NCI-H524 treated with DMSO at 0.1 percent for 48 hours (cell line): ENCODE measurements around the gene RRAGD.

Experiments
- DNase-seq: peaks from one replicate; lab custom pipeline; 2025; lab: John Stamatoyannopoulos, UW

The RRAGD gene

GRCh38 chr6:89375427-89376267 is 36.4 kb downstream of the RRAGD start:
- DNase-seq = peak; percentile 91

GRCh38 chr6:89372506-89372901 is 39.6 kb downstream of the RRAGD start:
- no peak for DNase-seq

DNA sequence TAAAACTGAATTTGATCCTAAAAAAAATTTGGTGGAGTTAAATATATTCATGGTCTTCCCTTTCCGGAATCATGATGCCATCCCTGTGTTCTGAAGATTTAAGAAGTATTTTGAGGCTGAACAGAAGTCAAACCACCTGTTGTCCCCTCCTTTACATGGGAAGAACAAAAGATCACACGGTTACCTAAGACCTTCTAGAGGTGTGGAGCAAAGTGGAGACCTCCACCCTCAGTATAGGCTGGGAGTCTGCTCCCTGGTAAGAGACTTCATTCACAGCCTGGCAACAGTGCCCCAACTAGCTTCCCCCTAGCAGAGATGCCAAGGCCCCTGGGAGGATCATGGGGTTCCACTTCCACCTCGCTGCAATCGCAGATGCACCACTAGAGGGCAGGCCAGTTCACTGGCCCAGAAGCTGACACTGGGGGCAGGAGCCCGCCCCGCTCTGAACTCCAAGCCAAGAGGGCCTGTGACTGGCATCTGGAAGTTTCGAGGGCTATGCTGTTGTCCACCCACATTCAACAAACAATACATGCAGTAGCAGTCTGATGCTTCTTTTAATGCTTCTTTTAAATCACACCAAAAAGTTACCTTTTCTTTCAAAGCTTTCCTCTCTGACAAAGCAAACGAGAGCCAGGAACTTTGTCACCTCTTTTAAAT is 40.1 kb downstream of the RRAGD start:
- DNase-seq = no peak

DNA sequence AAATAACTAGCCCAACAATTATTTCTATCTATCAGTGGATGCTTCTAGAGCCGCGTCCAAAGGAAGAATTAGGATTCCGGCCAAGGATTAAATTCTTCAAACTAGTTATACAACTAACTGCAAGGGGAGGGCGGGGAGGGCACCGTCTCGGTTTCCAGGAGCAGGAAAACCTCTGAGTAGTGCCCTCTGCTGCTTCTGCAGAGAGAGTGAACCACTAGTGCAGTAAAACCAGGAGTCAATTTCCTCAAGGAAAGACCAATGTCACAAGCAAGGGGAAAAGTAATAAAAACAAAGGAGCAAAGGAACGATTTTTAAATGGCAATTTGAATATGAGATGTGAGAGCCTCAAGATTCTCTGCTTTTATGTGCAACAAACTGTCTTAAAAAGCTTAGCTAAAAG is 43.1 kb downstream of the RRAGD start:
- DNase-seq = no peak

GRCh38 chr6:89368107-89368506 is 44.0 kb downstream of the RRAGD start:
- no peak for DNase-seq

DNA sequence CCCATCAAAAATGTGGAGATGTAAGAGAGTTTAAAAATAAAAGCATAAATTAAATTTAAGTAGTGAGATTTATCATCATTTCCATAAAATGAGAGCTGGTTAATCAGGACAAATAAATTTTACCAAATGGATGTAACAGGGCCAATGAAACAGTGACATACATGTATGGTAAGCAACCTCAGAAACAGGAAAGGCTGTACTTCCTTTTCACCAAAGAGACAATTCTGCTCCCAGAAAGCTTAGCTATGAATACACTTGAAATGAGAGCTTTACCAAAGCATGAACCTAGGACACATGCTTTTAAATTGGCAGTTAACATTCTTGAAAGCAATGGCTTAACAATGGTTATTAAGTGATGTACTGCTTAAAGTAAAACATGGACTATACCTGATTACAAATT is 47.5 kb downstream of the RRAGD start:
- DNase-seq = no peak

DNA sequence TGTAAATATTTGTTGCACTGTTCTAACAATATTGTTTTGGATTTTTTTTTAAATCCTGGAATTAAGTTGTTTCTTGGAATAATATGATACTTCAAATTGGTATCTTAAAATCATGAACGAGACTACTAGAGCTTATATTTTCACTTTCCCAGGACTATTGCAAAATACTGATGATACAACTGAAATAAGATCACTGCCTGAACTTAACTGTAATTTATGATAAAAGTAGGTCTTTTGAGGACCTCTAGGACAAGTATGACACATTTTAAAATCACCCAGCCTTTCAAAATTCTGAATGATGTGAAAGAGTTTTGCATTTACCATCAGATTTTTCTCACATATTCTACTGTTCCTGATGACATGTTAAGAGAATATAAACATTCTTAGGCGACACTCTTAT is 50.9 kb downstream of the RRAGD start:
- DNase-seq = no peak

DNA sequence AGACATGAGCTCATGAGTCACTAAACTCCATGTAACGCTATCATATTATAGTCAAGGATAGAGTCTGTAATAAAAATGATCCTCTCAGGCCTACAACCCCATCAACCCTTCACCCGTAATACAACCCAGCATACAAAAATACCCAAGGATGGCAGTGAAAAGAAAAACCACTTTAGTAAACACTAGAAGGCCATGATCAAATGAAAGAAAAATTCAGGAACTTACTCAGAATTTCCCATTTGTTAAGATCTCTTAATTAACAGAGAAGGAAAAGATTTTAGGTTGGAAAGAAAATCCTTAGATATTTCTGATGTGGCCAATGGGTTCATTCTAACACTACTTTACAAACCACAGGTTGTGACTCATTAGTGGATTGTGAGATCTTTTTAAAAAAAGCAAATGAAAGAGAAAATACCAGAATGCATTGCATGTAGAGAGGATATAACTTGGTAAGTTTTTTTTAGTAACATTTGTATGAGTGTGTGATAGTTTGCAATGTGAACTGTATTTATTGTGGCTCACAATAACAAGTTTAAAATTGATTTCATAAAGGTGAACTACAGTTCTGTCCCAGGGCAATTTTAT is 51.6 kb downstream of the RRAGD start:
- no peak for DNase-seq

- DNase-seq = no peak
These were observed 52.5 kb downstream of the RRAGD start for GRCh38 chr6:89359561-89359960.

DNA sequence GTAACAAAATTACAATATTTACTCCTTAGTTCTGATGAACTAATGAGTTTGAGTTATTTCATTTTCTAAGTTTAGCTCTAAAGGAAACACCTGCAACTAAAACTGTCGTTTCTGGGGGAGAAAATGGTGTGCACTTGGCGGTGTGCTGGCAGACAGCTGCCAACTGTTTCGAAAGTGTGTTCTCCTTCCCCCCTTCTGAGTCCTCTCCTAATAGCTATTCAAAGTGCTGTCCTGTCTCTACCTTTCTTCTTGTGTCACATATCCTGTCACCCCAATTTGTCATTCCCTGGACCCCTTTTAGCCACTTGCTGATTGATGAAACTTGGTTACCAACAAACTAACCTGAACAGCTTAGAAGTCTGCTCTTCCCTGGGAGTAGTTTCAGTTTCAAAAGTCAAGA is 54.7 kb downstream of the RRAGD start:
- no peak for DNase-seq

DNA sequence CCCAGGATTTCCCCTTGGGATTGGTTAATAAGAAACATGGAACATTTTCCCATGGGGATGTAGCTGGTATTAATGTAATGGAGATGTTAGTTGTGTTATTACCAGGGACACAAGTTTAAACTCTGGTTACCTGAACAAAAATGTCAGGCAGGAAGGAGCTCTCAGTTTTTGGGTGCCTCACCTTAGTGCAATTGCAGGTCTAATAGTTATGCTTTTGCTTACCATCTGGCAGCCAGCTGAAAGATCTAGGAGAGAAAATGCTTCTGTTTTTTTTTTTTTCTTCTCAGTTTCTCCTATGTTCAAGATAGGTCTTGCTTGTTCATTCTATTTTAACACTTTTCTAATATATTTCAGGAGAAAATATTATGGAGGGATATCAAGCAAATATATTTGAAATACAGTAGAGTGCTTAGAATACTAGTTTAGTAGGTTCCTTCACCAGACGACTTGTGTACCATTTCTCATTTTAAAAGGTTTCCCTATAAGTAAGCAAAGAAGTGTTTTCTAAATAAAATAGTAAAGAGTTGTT is 55.4 kb downstream of the RRAGD start:
- DNase-seq = no peak

GRCh38 chr6:89355511-89356194 is 56.4 kb downstream of the RRAGD start:
- no peak for DNase-seq

DNA sequence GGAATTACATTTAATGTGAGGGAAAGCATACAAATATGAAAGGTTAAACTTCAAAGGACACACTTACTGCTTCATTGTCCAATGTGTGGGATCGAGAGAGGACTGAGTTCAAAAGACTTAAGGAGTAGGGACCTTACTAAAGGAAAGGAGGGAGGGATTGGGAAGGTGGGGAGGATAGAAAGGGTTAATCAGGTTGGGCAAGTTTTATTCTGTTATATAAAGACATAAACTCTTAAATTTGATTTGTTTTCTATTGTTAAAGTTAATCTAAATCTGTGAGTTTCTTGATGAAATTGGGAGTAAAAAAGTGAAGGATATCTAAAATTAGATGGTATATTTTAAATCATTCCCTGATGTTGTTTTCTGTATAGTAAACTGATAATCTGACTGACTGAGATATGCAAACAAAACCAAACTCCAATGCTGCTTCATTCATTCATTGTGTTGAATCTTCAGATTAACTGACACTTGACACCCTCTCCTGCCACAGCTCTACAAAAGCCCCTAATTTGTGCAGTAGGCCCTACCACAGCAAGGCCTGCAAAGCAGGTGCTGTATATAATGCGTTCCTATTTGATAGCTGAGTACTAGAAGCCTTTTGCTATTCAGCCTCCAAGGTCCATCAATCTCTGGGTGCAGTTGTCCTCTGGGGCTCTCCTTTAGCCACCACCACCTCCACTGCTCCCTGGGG is 58.2 kb downstream of the RRAGD start:
- peak; percentile 82 for DNase-seq

DNA sequence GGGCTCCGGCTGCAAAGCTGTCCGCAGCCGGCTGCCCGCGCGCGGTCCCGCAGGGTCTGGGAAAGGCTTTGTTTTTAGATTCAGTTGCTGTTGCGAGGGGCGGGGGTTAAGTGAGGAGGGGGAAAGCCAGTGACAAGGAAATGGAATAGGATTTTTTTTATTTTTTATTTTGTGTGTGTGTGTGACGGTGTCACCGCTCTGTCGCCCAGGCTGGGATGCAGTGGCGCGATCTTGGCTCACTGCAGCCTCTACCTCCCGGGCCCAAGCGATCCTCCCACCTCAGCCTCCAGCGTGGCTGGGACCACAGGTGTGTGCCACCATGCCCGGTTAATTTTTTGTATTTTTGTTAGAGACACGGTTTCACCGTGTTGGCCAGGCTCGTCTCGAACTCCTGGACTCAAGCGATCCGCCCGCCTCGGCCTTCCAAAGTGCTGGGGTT is 58.9 kb downstream of the RRAGD start:
- no peak for DNase-seq

DNA sequence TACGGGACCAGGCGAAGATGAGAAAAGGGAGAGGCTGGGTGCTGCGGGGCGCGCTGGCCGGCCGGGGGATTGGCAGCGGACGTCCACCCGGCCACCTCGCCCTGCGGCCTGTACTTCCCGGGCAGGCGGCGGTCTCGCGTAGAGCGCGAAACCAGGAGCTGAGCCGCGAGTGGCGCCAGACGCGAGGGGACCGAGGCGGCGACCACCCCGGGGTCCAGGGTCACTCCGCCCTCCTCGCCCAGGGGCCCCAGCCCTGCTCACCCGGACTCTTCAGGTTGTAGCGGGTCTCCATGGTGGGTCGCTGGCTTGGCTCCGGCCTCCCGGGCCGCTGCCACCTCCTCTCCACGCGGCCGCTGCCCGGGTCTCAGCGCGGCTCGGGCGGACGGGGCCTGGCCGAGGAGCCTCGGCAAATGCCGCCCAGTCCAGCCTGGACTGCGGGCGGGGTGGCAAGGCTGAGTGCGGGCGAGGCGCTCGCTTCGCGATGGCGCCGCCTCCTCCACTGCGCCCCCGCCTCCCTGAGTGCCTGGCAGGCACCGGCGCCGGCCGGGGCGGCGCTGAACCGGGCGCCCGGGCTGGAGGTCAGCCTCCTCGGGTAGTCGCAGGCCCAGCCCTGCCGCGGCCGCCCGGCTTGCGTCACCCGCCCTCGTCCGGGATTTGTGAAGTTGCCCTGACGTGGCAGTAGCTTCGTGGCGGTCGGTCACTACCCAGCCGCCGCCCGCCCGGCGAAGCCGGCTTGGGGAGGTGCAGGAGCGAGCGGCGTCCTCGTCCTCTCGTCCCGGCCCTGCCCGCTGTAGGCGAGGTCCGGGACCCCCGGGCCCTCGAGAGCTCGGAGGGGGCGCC is 59.6 kb downstream of the RRAGD start, which contains the start of gene UBE2J1:
TSS of gene UBE2J1 (minus strand) at position 445 of the 840 bp plus-strand sequence. CDS start at position 292, 153 bp downstream.
- no peak for DNase-seq

DNA sequence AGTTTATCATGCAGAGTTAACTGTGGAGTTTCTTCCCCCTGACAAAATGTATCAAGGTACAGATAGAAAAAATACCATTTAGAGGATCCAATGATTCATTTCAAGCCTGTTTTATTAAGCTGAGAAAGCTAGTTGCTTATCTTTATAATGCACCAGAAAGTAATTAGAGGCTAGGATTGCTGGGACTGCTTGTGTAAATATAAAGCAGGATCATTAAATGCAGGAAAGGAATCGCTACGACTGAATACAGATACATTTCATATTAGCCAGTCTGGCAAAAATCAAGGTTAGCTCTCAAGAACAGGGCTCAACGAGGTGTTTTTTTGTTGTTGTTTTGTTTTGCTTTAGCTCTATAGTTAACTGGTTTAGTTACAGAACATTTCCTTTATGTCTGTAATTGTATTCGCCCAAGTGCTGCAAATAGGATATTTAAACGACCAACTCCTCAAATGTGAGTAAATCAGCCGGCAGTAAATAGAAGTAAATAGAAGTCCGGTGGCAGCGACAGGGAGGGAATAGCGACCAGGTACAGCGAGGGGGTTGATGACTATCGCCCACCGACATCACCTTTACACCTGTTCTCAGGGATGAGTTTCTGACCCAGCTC is 60.3 kb downstream of the RRAGD start:
- DNase-seq = no peak

DNA sequence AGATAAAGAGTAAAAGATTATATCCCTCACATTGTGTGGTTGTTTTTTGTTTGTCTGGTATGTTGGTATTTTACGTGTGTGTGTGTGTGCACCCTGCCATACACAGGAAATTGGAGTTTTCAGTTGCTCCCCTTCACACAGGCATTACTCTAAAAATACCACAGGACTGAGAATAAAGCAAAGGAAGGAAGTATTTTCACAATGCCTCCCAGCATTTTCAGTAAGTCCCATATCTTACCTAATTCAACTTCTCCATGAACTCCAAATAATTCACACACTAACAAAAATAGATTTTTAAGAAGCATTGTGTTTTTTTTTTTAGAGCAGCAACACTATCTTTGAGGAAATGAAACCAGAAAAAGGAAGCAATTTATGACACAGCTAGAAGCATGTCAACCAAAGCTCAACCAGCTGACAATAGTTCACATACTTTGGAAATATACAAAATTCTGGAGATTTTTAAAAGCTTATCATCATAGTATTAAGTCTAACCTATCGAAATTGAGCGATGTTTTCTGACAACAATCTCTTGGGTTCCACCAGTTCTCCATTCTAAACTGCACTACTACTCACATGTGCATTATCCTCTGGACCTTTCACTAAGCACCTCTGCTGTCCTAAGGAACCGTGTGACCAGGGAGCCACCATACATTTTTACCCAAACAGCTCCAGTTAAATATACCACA is 61.6 kb downstream of the RRAGD start:
- DNase-seq = no peak

DNA sequence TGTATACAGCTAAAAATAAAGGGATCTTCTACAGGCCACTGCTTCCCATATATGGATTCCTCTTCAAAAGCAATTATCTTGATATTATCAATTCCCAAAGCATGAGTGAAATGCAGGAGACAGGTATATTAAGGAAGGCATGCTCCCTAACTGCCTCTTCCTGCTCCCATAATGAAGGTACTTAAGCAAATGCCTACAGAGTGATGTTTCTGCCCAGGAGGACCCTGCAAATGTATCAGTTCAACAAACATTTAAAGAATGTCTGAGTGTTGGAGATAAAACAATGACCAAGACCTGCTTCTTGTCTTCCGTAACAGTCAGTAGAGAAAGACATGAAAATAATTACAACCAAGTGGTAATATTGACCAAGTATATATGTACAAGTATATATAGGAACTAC is 63.7 kb downstream of the RRAGD start:
- no peak for DNase-seq

DNA sequence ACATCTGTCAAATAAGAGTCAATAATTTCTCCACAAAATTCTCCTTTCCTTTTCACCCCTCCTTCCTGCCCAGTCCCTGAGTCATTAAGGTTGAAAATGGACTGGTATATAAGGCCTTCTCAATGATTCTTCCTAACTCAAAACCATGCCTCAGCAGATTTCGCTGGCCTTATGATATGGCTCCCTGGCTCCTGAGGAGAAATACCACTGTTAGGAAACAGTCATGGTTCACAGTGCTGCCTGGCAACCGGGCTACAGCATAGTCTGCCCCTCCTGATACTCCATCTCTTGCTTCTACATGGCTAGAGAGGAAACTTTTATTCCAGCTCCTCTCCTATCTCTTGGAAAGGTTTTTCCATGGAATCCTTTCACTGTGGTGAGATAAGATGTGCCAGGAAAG is 64.2 kb downstream of the RRAGD start:
- no peak for DNase-seq

- no peak for DNase-seq
These were observed 65.6 kb downstream of the RRAGD start for GRCh38 chr6:89346433-89346832.
